ENCODE measurements around the gene JAML.

- no peak for TF ChIP-seq CTCF (IDR thresholded peaks at IDR 0.05; ENCODE audit: poor library complexity, severe bottlenecking)
- no peak for TF ChIP-seq RAD21 (conservative IDR thresholded peaks at IDR 0.05)
- TF ChIP-seq MXI1 (conservative IDR thresholded peaks at IDR 0.05; ENCODE audit: poor library complexity, severe bottlenecking), result no peak
- no peak for TF ChIP-seq EZH2 (IDR thresholded peaks at IDR 0.05; ENCODE audit: borderline replicate concordance, insufficient read depth, low read length, poor library complexity, severe bottlenecking)
- TF ChIP-seq, protein P1, sequence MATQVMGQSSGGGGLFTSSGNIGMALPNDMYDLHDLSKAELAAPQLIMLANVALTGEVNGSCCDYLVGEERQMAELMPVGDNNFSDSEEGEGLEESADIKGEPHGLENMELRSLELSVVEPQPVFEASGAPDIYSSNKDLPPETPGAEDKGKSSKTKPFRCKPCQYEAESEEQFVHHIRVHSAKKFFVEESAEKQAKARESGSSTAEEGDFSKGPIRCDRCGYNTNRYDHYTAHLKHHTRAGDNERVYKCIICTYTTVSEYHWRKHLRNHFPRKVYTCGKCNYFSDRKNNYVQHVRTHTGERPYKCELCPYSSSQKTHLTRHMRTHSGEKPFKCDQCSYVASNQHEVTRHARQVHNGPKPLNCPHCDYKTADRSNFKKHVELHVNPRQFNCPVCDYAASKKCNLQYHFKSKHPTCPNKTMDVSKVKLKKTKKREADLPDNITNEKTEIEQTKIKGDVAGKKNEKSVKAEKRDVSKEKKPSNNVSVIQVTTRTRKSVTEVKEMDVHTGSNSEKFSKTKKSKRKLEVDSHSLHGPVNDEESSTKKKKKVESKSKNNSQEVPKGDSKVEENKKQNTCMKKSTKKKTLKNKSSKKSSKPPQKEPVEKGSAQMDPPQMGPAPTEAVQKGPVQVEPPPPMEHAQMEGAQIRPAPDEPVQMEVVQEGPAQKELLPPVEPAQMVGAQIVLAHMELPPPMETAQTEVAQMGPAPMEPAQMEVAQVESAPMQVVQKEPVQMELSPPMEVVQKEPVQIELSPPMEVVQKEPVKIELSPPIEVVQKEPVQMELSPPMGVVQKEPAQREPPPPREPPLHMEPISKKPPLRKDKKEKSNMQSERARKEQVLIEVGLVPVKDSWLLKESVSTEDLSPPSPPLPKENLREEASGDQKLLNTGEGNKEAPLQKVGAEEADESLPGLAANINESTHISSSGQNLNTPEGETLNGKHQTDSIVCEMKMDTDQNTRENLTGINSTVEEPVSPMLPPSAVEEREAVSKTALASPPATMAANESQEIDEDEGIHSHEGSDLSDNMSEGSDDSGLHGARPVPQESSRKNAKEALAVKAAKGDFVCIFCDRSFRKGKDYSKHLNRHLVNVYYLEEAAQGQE (IDR thresholded peaks at IDR 0.05; ENCODE audit: borderline replicate concordance), result no peak
- TF ChIP-seq POLR2AphosphoS5 (IDR thresholded peaks at IDR 0.05), result no peak
These were observed 72.7 kb downstream of the JAML start for GRCh38 chr11:118152020-118152551.

All from neural cell (in vitro differentiated cells).